ENCODE data around the gene NBAS. TPM values are rescaled to one million over a fixed set of nuclear protein-coding genes. Genes with fewer than 3 reads are reported as not detected.

Gene NBAS
- total and polyA plus RNA-seq, 2 donors (not counting 3 experiments of a cell fraction or from before 2014, with no cell fraction given) = 29.4 to 43.0 TPM

DNA sequence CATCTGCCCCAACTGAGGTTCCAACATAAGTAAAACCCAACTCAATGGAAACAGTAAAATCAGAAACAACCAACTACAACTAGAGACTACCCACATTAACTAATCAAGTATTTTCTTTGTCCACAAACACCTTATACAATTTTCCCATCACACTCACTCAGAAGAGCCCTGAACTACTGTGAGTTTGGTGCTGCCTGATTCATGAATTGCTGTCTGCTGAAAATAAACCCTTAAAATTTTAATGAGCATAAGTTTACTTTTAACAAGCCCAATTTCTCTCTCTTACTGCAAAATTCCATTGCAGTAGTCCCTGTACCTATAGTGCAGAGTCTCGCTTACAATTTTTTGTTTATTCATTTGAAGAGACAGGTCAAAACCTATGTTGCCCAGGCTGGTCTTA, 203.9 kb downstream of the NBAS start:
- Histone ChIP-seq H3K27ac (ENCODE audit: insufficient read depth, low read depth, low read length) (no peak overlapping the region), H3K9me3 (replicated peaks; ENCODE audit: control insufficient read depth, insufficient read depth, low read length) (no peaks in the 10 kb centered on the region), H3K36me3 (ENCODE audit: control insufficient read depth in 2 of 2, extremely low read depth in 1 of 2, insufficient read depth in 2 of 2, low read length in 2 of 2) (peaks cover 2 to 4% of the 10 kb centered on the region in 2 experiments), H4K20me1 (replicated peaks; ENCODE audit: control insufficient read depth, extremely low read depth, insufficient read depth, low read length) (no peaks in the 10 kb centered on the region), H3K9me1 (replicated peaks; ENCODE audit: control insufficient read depth, extremely low read depth, insufficient read depth, low read length) (no peaks in the 10 kb centered on the region), H3K9ac (replicated peaks; ENCODE audit: extremely low read depth, insufficient read depth, low read length) (no peak overlapping the region), H3K4me2 (ENCODE audit: insufficient read depth, low read length) (no peak overlapping the region), H3K27me3 (ENCODE audit: control insufficient read depth in 2 of 2, insufficient read depth in 2 of 2, low read length in 2 of 2) (no peaks in the 10 kb centered on the region), H2AFZ (ENCODE audit: low read depth, low read length) (no peak overlapping the region), H3K4me3 (replicated peaks in 1 of 3; ENCODE audit: insufficient read depth in 1 of 3, low read depth in 1 of 3, low read length in 3 of 3) (no peak overlapping the region), H3K4me1 (ENCODE audit: control insufficient read depth, extremely low read depth, insufficient read depth, low read length) (peaks cover 22% of the 10 kb centered on the region), H3K79me2 (ENCODE audit: control insufficient read depth, insufficient read depth, low read length) (no peaks in the 10 kb centered on the region)
- POLR2A ChIA-PET = no interaction called here
- intact Hi-C loops (cut with micrococcal nuclease) = no loop called here
- TF ChIP-seq POLR2A (IDR thresholded peaks at IDR 0.05; ENCODE audit: low read depth, low read length) (no peak), JUN (IDR thresholded peaks at IDR 0.05; ENCODE audit: borderline replicate concordance, insufficient read depth, insufficient read length, low read depth) (no peak)
- TF ChIP-seq, protein P1, sequence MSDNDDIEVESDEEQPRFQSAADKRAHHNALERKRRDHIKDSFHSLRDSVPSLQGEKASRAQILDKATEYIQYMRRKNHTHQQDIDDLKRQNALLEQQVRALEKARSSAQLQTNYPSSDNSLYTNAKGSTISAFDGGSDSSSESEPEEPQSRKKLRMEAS (IDR thresholded peaks at IDR 0.05; ENCODE audit: insufficient read depth, insufficient read length) = no peak
- no TSS peak for BruUV-seq (replicated peaks)
- dilution Hi-C loops (cut with MboI; ENCODE audit: extremely low pct_ligation_motif_present, low sequenced_read_pairs) = no loop called here
- DNase-seq (ENCODE audit: low read depth, low spot score) (no peak), FAIRE-seq (no peak)
- CTCF ChIA-PET = no interaction called here

DNA sequence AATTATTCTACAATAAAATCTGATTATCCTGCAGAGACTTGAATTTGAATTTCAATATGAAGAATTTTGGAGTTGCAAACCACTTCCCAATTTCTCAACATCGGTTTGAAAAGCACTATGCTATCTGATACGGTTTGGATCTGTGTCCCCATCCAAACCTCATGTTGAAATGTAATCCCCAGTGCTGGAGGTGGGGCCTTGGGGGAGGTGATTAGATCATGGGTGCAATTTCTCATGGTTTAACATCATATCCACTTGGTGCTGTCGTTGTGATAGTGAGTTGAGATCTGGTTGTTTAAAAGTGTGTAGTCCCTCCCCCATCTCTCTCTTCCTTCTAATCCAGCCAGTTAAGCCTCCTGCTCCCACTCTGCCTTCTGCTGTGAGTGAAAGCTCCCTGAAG, 205.7 kb downstream of the NBAS start:
- H3K4me3 ChIP-seq (replicated peaks in 1 of 3; ENCODE audit: insufficient read depth in 1 of 3, low read depth in 1 of 3, low read length in 3 of 3) = no peak overlapping the region
- DNase-seq (ENCODE audit: low read depth, low spot score) = no peak
- BruUV-seq (replicated peaks) = no TSS peak
- intact Hi-C loops (cut with micrococcal nuclease) (no loop called here), dilution Hi-C loops (cut with MboI; ENCODE audit: extremely low pct_ligation_motif_present, low sequenced_read_pairs) (no loop called here)
- H3K27me3 ChIP-seq (ENCODE audit: control insufficient read depth in 2 of 2, insufficient read depth in 2 of 2, low read length in 2 of 2) = no peaks in the 10 kb centered on the region
- H3K9me3 ChIP-seq (replicated peaks; ENCODE audit: control insufficient read depth, insufficient read depth, low read length) = no peaks in the 10 kb centered on the region
- H3K79me2 ChIP-seq (ENCODE audit: control insufficient read depth, insufficient read depth, low read length) = no peaks in the 10 kb centered on the region
- no peaks in the 10 kb centered on the region for H4K20me1 ChIP-seq (replicated peaks; ENCODE audit: control insufficient read depth, extremely low read depth, insufficient read depth, low read length)
- FAIRE-seq = no peak
- peaks cover 15% of the 10 kb centered on the region for H3K4me1 ChIP-seq (ENCODE audit: control insufficient read depth, extremely low read depth, insufficient read depth, low read length)
- H3K4me2 ChIP-seq (ENCODE audit: insufficient read depth, low read length) = no peak overlapping the region
- H2AFZ ChIP-seq (ENCODE audit: low read depth, low read length) = no peak overlapping the region
- no peak for TF ChIP-seq EZH2 (IDR thresholded peaks at IDR 0.05; ENCODE audit: borderline replicate concordance, low read depth, low read length, severe bottlenecking)
- no peak for TF ChIP-seq POLR2AphosphoS5 (IDR thresholded peaks at IDR 0.05; ENCODE audit: insufficient read depth, low read depth, low read length)
- no peak for TF ChIP-seq POLR2A (IDR thresholded peaks at IDR 0.05; ENCODE audit: low read depth, low read length)
- no peak for TF ChIP-seq GATA2 (IDR thresholded peaks at IDR 0.05; ENCODE audit: insufficient read depth, insufficient read length, low read depth, low read length)
- TF ChIP-seq, protein P2, sequence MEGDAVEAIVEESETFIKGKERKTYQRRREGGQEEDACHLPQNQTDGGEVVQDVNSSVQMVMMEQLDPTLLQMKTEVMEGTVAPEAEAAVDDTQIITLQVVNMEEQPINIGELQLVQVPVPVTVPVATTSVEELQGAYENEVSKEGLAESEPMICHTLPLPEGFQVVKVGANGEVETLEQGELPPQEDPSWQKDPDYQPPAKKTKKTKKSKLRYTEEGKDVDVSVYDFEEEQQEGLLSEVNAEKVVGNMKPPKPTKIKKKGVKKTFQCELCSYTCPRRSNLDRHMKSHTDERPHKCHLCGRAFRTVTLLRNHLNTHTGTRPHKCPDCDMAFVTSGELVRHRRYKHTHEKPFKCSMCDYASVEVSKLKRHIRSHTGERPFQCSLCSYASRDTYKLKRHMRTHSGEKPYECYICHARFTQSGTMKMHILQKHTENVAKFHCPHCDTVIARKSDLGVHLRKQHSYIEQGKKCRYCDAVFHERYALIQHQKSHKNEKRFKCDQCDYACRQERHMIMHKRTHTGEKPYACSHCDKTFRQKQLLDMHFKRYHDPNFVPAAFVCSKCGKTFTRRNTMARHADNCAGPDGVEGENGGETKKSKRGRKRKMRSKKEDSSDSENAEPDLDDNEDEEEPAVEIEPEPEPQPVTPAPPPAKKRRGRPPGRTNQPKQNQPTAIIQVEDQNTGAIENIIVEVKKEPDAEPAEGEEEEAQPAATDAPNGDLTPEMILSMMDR (IDR thresholded peaks at IDR 0.05; ENCODE audit: extremely low read depth in 1 of 2, insufficient read depth in 1 of 2, low read depth in 1 of 2, low read length in 2 of 2) = no peak
- no peak for TF ChIP-seq FOS (IDR thresholded peaks at IDR 0.05; ENCODE audit: borderline replicate concordance, insufficient read depth, low read length)
- TF ChIP-seq, protein P1 (IDR thresholded peaks at IDR 0.05; ENCODE audit: insufficient read depth, insufficient read length) = no peak
- TF ChIP-seq MYC (IDR thresholded peaks at IDR 0.05; ENCODE audit: low read depth, low read length) = no peak
- TF ChIP-seq JUN (IDR thresholded peaks at IDR 0.05; ENCODE audit: borderline replicate concordance, insufficient read depth, insufficient read length, low read depth) = no peak
- CTCF ChIA-PET = no interaction called here
- no peak overlapping the region for H3K27ac ChIP-seq (ENCODE audit: insufficient read depth, low read depth, low read length)
- H3K36me3 ChIP-seq (ENCODE audit: control insufficient read depth in 2 of 2, extremely low read depth in 1 of 2, insufficient read depth in 2 of 2, low read length in 2 of 2) = peaks cover 2 to 4% of the 10 kb centered on the region in 2 experiments
- H3K9me1 ChIP-seq (replicated peaks; ENCODE audit: control insufficient read depth, extremely low read depth, insufficient read depth, low read length) = no peaks in the 10 kb centered on the region
- POLR2A ChIA-PET = no interaction called here
- no peak overlapping the region for H3K9ac ChIP-seq (replicated peaks; ENCODE audit: extremely low read depth, insufficient read depth, low read length)

All from endothelial cell of umbilical vein (primary cell).